ENCODE results near the gene BARHL1.

Gene BARHL1

DNA sequence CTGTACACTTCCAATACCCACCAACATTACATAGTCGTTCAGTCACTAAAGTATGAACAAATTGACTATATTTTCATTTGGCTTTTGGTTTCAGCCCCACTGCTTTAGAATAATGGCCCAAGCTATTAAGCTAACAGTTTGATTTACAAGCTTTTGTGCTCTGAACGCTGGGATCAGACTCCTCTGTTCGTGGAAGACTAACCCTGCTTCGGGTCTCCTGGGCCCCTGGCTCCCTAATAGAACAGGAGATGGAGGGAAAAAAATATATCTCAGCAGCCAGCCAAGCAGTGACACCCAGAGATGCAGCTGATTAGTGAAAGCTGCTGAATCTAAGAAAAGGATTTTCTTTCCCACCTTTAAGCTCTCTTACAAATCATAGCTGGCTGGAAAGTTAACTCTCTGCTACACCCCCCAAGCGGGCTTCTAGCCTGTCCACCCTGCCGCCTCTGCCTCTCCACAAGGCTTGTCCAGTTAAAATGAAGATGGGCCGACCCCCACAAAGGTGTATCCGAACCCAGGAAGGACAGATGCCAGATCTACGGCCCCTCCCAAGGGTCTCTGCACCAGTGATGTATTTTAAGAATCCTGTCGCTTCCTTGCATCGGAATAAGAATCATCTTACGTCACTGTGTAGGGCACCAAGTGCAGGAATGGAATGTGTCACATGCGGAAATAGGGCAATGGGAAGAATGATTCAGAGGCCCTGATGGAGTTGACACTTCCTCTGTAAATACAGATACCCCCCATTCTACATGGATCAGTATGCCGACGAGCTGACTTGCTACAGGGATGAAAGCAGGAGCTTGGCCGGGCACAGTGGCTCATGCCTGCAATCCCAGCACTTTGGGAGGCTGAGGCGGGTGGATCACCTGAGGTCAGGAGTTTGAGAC lies 33.4 kb upstream of the BARHL1 start:
- Histone ChIP-seq H3K79me2 (ENCODE audit: insufficient read depth, low read length) (no peaks in the 10 kb centered on the region), H4K20me1 (ENCODE audit: low read depth, low read length) (no peaks in the 10 kb centered on the region), H3K9me2 (replicated peaks; ENCODE audit: insufficient read depth, low read length) (no peaks in the 10 kb centered on the region), H3K9me3 (ENCODE audit: insufficient read depth, low read length) (no peaks in the 10 kb centered on the region), H3K9ac (ENCODE audit: low read length) (peak overlapping the region; percentile 56), H2AFZ (ENCODE audit: low read depth, low read length, severe bottlenecking) (peak overlapping the region; percentile 55), H3F3A (ENCODE audit: insufficient read depth) (peaks cover 20% of the 10 kb centered on the region), H3K27me3 (ENCODE audit: low read length) (no peaks in the 10 kb centered on the region), H3K27ac (ENCODE audit: low read depth, low read length) (peak overlapping the region; percentile 98), H3K36me3 (ENCODE audit: low read length) (no peaks in the 10 kb centered on the region), H3K4me2 (ENCODE audit: low read depth, low read length, poor library complexity, severe bottlenecking) (peak overlapping the region; percentile 68), H3K4me3 (ENCODE audit: insufficient read depth, low read length, poor library complexity, severe bottlenecking) (peak overlapping the region; percentile 20)
- TF ChIP-seq EZH2phosphoT487 (conservative IDR thresholded peaks at IDR 0.05; ENCODE audit: low read length) (no peak), CTCF (IDR thresholded peaks at IDR 0.05; ENCODE audit: insufficient read depth, low read length, poor library complexity, severe bottlenecking) (no peak)

- Histone ChIP-seq H3K27me3 (ENCODE audit: low read length) (no peaks in the 10 kb centered on the region), H3K4me2 (ENCODE audit: low read depth, low read length, poor library complexity, severe bottlenecking) (no peak overlapping the region), H3F3A (ENCODE audit: insufficient read depth) (peaks cover 20% of the 10 kb centered on the region), H3K27ac (ENCODE audit: low read depth, low read length) (no peak overlapping the region), H3K79me2 (ENCODE audit: insufficient read depth, low read length) (no peaks in the 10 kb centered on the region), H2AFZ (ENCODE audit: low read depth, low read length, severe bottlenecking) (no peak overlapping the region), H4K20me1 (ENCODE audit: low read depth, low read length) (no peaks in the 10 kb centered on the region), H3K36me3 (ENCODE audit: low read length) (no peaks in the 10 kb centered on the region), H3K4me3 (ENCODE audit: insufficient read depth, low read length, poor library complexity, severe bottlenecking) (no peak overlapping the region), H3K9me3 (ENCODE audit: insufficient read depth, low read length) (no peaks in the 10 kb centered on the region), H3K9ac (ENCODE audit: low read length) (no peak overlapping the region), H3K9me2 (replicated peaks; ENCODE audit: insufficient read depth, low read length) (no peaks in the 10 kb centered on the region)
- TF ChIP-seq CTCF (IDR thresholded peaks at IDR 0.05; ENCODE audit: insufficient read depth, low read length, poor library complexity, severe bottlenecking) (no peak), EZH2phosphoT487 (conservative IDR thresholded peaks at IDR 0.05; ENCODE audit: low read length) (no peak)
Observed at GRCh38 chr9:132551556-132551955, 30.9 kb upstream of the BARHL1 start.

DNA sequence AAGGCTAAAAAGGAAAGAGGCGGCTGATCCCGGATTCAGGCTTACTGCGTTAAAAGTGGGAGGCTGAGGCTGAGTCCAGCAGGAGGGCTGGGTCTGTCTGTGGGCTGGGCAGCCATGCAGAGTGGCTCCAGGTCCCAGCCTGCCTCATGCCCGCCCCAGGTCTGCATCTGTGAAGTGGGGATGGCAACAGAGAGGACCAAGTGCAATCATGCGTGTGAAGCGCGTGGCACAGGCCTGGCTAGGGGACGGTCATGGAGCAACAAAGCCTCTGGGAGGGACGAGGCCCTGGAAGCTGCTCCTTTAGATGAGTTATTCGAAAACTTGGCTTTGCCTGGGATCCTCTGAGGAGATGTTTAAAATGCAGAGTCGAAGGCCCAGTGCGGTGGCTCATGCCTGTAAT lies 30.4 kb upstream of the BARHL1 start:
- H3K9ac ChIP-seq (ENCODE audit: low read length) = no peak overlapping the region
- H3K36me3 ChIP-seq (ENCODE audit: low read length) = no peaks in the 10 kb centered on the region
- no peak for TF ChIP-seq EZH2phosphoT487 (conservative IDR thresholded peaks at IDR 0.05; ENCODE audit: low read length)
- no peak for TF ChIP-seq CTCF (IDR thresholded peaks at IDR 0.05; ENCODE audit: insufficient read depth, low read length, poor library complexity, severe bottlenecking)
- H3K79me2 ChIP-seq (ENCODE audit: insufficient read depth, low read length) = no peaks in the 10 kb centered on the region
- no peaks in the 10 kb centered on the region for H3K27me3 ChIP-seq (ENCODE audit: low read length)
- peaks cover 20% of the 10 kb centered on the region for H3F3A ChIP-seq (ENCODE audit: insufficient read depth)
- H3K9me3 ChIP-seq (ENCODE audit: insufficient read depth, low read length) = no peaks in the 10 kb centered on the region
- H2AFZ ChIP-seq (ENCODE audit: low read depth, low read length, severe bottlenecking) = no peak overlapping the region
- no peak overlapping the region for H3K4me2 ChIP-seq (ENCODE audit: low read depth, low read length, poor library complexity, severe bottlenecking)
- H3K4me3 ChIP-seq (ENCODE audit: insufficient read depth, low read length, poor library complexity, severe bottlenecking) = no peak overlapping the region
- no peaks in the 10 kb centered on the region for H3K9me2 ChIP-seq (replicated peaks; ENCODE audit: insufficient read depth, low read length)
- H3K27ac ChIP-seq (ENCODE audit: low read depth, low read length) = no peak overlapping the region
- H4K20me1 ChIP-seq (ENCODE audit: low read depth, low read length) = no peaks in the 10 kb centered on the region

Measured in SU-DHL-6 (cell line).